Measurements from ENCODE around the gene CACNA1I. TPM values are rescaled to one million over a fixed set of nuclear protein-coding genes. Genes with fewer than 3 reads are reported as not detected.
"Not testable (repeated sequence)": the region's sequence is repeated elsewhere in the genome, so short reads cannot be mapped to it uniquely, and the experiment has no call there.

The CACNA1I gene
- total RNA-seq (2014; rRNA removed) = not detected in 2 replicates
- not detected for polyA plus RNA-seq (2012)

DNA sequence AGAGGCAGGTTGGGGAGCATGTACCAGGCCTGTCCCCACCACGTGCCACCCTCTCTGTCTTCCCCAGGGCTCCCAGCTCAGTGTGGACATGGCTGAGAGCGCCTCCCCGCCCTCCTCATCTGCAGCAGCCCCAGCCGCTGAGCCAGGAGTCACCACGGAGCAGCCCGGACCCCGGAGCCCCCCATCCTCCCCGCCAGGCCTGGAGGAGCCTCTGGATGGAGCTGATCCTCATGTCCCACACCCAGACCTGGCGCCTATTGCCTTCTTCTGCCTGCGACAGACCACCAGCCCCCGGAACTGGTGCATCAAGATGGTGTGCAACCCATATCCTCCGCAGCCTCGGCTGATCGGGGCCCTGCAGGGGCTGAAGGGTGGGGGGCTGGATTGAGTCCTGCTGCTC lies at the start of gene CACNA1I:
CACNA1I (plus strand) TSS at position 89 of the 400 bp plus-strand sequence; CDS start at position 89, 0 bp downstream.
- no peak for DNase-seq (ENCODE audit: low read depth)

DNA sequence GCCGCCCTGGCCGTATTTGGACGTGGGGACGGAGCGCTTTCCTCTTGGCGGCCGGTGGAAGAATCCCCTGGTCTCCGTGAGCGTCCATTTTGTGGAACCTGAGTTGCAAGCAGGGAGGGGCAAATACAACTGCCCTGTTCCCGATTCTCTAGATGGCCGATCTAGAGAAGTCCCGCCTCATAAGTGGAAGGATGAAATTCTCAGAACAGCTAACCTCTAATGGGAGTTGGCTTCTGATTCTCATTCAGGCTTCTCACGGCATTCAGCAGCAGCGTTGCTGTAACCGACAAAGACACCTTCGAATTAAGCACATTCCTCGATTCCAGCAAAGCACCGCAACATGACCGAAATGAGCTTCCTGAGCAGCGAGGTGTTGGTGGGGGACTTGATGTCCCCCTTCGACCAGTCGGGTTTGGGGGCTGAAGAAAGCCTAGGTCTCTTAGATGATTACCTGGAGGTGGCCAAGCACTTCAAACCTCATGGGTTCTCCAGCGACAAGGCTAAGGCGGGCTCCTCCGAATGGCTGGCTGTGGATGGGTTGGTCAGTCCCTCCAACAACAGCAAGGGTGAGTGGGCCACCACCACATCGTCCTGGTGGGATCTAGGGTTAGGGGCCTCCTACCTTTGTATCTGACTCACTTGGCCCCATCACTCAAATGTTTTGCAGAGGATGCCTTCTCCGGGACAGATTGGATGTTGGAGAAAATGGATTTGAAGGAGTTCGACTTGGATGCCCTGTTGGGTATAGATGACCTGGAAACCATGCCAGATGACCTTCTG lies 49.3 kb upstream of the CACNA1I start:
- peak; percentile 82 for DNase-seq (ENCODE audit: low read depth)

DNA sequence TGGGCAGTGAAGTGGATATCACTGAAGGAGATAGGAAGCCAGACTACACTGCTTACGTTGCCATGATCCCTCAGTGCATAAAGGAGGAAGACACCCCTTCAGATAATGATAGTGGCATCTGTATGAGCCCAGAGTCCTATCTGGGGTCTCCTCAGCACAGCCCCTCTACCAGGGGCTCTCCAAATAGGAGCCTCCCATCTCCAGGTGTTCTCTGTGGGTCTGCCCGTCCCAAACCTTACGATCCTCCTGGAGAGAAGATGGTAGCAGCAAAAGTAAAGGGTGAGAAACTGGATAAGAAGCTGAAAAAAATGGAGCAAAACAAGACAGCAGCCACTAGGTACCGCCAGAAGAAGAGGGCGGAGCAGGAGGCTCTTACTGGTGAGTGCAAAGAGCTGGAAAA lies 48.5 kb upstream of the CACNA1I start:
- not testable (repeated sequence) for DNase-seq (ENCODE audit: low read depth)

DNA sequence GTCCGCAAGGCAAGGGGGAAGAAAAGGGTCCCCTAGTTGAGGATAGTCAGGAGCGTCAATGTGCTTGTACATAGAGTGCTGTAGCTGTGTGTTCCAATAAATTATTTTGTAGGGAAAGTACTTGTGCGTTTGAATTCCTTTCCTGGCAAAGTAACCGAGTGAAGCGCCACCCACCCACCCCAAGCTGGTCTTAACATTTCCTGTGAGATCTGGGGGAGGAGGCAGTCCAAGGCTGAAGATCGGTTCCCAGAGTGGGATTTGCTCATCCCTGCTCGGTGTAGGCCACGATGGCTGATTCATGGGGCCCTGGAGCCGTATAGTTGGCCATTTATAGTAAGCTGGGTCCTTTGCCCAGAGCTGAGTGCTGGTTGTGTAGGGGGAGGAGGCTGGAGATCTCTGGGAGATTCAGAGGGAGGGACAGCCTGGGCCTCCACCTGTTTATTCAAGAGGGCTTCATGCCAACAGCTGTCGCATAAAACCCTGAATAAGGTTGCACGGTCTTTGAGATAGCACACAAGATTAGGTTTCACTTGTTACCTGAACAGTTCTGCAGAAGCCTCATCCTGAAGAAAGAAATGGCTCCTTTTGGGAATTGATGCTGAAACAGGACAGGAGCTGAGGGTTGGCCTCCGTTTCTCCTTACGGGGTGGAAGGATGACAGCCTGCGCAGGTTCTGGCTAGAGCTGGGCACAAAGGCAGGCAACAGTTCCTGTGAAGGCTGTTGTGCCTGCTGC lies 47.8 kb upstream of the CACNA1I start:
- peak; percentile 86 for DNase-seq (ENCODE audit: low read depth)

- no peak for DNase-seq (ENCODE audit: low read depth)
Observed at GRCh38 chr22:39524089-39524752, 46.3 kb upstream of the CACNA1I start.

- no peak for DNase-seq (ENCODE audit: low read depth)
Observed at GRCh38 chr22:39524753-39525657, 45.5 kb upstream of the CACNA1I start.

- no peak for DNase-seq (ENCODE audit: low read depth)
Observed at GRCh38 chr22:39525658-39525975, 44.9 kb upstream of the CACNA1I start.

DNA sequence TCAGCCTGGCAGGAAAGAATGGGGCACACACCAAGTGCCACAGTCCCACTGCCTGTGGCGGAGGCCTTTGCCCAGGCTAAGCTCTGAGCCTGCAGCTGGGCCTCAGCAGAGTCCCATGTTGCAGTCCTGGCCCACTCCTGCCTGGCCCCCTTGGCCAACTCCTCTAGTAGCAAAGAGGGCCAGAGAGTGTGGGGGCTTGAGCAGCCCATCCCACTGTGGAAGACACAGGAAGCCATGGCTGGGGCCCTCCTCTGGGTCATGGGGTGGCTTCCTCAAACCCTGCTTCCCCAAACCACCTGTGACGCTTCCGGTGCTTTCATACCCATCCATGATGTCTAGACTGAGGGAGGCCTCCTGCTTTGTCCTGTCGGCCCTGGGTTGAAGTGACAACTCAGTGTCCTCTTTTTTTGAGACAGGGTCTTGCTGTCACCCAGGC lies 43.8 kb upstream of the CACNA1I start:
- no peak for DNase-seq (ENCODE audit: low read depth)

- DNase-seq (ENCODE audit: low read depth) = no peak
Observed at GRCh38 chr22:39527481-39527961, 43.0 kb upstream of the CACNA1I start.

- DNase-seq (ENCODE audit: low read depth) = no peak
Observed at GRCh38 chr22:39528080-39528661, 42.4 kb upstream of the CACNA1I start.

- peak; percentile 81 for DNase-seq (ENCODE audit: low read depth)
Observed at GRCh38 chr22:39528681-39529486, 41.7 kb upstream of the CACNA1I start.

- DNase-seq (ENCODE audit: low read depth) = no peak
Observed at GRCh38 chr22:39529487-39529851, 41.1 kb upstream of the CACNA1I start.

- DNase-seq (ENCODE audit: low read depth) = no peak
Observed at GRCh38 chr22:39530116-39530515, 40.4 kb upstream of the CACNA1I start.

GRCh38 chr22:39530692-39531331 lies 39.7 kb upstream of the CACNA1I start:
- DNase-seq (ENCODE audit: low read depth) = peak; percentile 57

DNA sequence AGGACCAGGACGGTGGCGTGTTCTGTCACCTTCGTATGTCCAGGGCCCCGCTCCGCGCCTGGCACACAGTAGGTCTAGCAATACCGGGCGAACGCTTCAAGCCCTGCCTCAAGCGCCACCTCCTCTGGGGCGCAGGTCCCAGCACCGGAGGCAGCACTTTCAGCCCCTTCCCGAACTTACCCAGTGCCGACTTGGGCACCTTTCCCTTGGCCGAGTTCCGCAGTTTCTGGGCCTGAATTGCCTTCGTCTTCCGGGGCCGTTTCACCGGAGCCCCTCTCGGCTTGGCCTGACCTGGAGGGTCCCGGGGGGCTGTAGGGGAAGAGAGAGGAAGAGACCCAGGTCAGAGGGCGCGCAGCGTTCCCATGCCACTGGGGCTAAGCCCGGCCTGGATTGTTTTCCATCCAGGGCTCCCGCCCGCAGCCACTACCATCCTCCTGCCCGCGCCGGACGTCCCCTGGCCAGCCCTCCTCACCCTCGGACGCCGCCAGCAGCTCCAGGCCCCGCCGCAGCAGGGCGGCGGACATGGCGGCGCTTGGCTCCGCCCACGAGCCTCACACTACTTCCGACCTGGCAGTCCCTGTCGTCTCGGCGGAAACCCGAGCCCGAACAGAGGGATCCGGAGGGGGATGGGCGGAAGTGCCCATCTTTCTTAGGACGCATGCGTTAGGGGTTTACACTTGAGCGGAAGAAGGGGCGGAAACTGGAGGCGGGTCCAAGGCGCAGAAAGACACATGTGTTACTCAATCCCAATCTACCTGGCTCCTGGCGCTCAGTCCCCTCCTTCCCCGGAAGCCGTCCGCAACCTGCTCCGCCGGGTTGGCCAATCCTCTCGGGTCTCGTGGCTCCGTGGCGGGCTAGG lies 38.1 kb upstream of the CACNA1I start, which contains the start of gene RPS19BP1:
RPS19BP1 (minus strand) TSS at position 534 of the 859 bp plus-strand sequence; CDS start at position 524, 10 bp downstream.
- peak; percentile 98 for DNase-seq (ENCODE audit: low read depth)

DNA sequence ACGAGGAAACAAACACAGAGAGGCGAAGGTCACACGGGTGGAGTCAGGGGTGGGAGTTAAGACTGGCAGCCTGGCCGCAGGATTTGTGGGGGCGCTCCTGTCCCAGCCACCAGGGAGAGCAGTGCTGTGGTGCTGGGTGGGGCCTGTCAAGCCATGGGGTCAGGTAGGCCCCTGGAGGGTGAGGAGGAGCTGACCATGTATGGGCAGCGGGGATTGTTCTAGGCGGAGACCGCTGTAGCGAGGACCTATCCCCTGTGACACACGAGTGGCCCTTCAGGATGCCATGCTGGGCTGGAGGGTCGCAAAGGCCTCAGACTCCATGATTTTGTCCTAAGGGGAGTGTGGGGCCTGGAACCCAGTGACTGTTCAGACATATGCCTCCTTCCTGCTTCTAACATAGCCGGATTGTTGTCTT lies 36.5 kb upstream of the CACNA1I start:
- no peak for DNase-seq (ENCODE audit: low read depth)

- DNase-seq (ENCODE audit: low read depth) = peak; percentile 55
Observed at GRCh38 chr22:39534591-39535356, 35.8 kb upstream of the CACNA1I start.

DNA sequence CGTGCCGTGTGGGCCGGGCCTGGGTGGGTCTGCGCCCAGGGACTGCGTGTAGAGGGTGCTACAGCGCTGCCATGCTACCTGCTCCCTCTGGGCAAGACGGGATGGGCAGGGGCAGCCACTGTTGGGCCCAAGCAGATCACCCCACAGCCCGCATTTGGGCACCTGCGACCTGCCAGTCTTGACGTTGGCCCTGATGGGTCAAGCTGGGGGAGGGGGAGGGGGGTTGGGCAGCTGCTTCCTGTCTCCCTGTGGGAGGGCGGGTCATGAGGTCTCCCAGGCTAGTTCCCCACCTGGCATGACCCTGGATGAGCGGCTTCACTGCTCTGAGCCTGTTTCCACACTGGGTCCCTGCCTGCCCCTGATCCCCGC lies 35.2 kb upstream of the CACNA1I start:
- DNase-seq (ENCODE audit: low read depth) = no peak

Measured in LHCN-M2 (cell line).